HG02623 (cell line): ENCODE measurements around the gene PIGP.
"Not testable (repeated sequence)": the region's sequence is repeated elsewhere in the genome, so short reads cannot be mapped to it uniquely, and the experiment has no call there.

Source experiments
- ATAC-seq: cut with Tn5 transposase; IDR thresholded peaks from one replicate; pipeline ENCODE4 v1.9.1; 2021; ENCODE audit warnings: moderate library complexity; ENCODE audit not compliant: unreplicated experiment

The PIGP gene

GRCh38 chr21:37072988-37073416 is at the start of gene PIGP, which contains the start of gene TTC3:
Gene PIGP (minus strand): TSS chr21:37073071. CDS start chr21:37072515, 556 bp downstream.
Gene TTC3 (plus strand): TSS chr21:37073254. CDS start chr21:37087258, 14,004 bp downstream.
- ATAC-seq, result peak; percentile 62

DNA sequence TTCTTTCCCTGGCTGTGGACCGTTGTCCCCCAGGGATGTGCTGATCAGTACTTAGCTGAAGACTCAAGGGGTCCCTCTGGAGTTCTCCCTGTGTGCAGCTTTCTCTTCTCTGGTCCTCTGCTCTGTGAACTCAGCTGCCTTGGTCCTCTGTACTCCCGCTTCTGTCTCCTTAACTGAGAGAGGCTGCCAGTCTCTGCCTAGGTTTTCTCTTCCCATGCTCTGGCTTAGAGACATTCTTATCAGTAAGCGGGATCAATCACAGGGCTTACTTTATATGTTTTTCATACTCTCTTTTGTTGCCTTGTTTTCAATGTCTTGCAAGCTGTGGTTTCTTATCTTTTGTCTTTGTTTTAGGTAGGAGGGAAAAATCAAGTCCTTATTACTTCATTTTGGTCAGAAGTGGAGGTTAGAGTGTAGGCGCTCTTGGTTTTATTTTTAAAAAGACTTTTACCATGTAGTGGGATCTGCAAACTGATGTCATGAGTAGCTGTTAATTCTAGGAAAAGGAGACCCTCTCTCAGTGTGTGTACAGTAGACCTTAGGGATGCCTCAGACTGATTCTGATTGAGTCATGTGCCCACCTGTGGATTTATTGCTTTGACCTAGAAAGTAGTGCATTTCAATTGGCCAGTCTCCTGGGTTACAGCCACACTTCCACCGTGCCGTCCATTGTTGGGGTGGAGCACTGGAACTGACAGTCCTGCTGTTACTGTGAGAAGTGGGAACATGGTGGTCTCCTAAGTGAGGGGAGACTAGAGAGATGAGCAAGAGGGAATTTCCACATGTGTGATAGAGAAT is 46.7 kb upstream of the PIGP start:
- no peak for ATAC-seq

- no peak for ATAC-seq
Measured at GRCh38 chr21:37118187-37118826, 45.4 kb upstream of the PIGP start.

- ATAC-seq, result no peak
Measured at GRCh38 chr21:37117204-37117603, 44.3 kb upstream of the PIGP start.

DNA sequence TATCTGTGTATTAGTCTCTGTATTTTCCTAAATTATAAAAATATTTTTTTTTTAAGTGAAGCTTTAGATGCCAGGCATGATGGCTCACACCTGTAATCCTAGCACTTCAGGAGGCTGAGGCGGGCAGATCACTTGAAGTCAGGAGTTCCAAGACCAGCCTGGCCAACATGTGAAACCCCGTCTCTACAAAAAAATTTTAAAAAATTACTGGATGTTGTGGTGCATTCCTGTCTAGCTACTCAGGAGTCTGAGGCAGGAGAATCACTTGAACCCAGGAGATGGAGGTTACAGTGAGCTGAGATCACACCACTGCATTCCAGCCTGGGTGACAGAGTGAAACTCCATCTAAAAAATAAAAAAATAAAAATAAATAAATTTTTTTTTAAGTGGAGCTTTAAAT is 43.6 kb upstream of the PIGP start:
- not testable (repeated sequence) for ATAC-seq

- ATAC-seq, result not testable (repeated sequence)
Measured at GRCh38 chr21:37114301-37114700, 41.4 kb upstream of the PIGP start.

- not testable (repeated sequence) for ATAC-seq
Measured at GRCh38 chr21:37111029-37111428, 38.2 kb upstream of the PIGP start.

- no peak for ATAC-seq
Measured at GRCh38 chr21:37106998-37107397, 34.1 kb upstream of the PIGP start.

DNA sequence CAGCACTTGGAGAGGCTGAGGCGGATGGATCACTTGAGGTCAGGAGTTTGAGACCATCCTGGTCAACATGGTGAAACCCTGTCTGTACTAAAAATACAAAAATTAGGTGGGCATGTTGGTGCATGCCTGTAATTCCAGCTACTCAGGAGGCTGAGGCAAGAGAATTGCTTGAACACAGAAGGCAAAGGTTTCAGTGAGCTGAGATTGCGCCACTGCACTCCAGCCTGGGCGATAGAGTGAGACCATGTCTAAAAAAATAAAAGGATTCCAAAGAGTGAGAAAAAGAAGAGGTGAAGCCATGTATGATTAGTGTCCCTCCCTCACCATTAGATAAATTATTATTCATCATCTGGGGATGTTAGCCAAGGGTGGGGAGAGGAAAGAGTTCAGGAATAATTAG is 29.9 kb upstream of the PIGP start:
- not testable (repeated sequence) for ATAC-seq

GRCh38 chr21:37101384-37101783 is 28.5 kb upstream of the PIGP start:
- ATAC-seq, result no peak

DNA sequence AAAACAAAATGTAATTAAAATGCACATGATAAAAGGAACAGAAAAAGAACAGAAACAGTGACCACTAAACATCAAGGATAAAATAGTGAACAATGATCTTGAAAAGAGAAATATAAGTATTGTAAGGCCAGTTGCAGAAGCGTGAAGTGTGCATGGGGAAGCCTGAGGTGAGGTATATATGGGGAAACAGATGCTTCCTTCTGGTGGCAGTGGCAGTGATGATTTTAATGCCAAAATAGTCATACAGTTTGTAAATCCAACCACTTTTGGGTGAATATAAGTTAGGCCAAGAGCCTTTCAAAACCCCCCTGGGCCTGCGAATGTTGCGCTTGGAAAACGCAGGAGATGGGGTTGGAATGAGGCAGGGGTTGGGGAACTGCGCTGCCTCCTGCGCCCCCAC is 27.4 kb upstream of the PIGP start:
- ATAC-seq, result no peak

DNA sequence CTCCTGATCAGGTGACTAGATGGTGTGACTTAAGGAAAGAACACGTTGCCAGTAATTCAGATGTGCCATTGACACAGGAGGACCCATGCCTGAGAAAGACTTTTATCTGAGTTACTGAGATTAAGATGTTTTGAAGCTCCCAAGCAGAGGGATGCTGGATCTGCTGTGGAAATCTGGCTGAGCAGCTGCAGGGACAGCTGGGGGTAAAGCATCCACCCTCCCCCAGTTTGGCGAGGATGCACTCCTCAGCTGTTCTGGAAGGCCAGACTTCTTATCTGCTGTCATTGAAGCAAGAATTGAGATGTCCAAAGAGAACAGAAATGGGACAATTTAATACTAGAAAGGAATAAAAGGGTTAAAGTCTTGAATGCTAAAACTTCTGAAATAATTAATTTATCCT is 25.9 kb upstream of the PIGP start:
- no peak for ATAC-seq

- ATAC-seq, result no peak
Measured at GRCh38 chr21:37095821-37096220, 22.9 kb upstream of the PIGP start.

GRCh38 chr21:37093977-37094376 is 21.1 kb upstream of the PIGP start:
- no peak for ATAC-seq

DNA sequence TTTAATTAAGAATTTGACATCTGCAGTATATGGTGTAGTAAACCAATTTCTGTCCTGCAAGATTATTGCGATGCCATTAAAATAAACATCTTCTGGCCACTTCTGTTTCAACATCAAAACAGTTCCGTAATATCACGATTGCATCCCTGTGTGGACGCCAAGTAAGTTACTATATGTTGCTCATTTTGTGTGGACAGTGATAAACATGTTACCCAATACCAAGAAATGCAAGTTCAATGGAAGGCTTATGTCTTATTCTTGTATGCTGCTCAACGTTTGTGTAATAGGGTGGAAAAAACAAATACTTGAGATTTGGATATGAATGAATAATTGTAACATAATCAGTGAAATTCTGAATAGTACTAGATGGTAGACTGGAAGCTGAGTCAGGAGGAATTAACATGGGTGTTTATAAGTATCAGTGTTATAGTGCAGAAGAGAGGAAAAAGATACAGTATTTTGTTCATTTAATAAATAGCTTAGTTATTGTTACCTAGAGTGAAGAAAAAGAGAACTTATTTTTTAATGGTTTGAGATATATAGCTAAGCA is 15.4 kb upstream of the PIGP start:
- no peak for ATAC-seq

DNA sequence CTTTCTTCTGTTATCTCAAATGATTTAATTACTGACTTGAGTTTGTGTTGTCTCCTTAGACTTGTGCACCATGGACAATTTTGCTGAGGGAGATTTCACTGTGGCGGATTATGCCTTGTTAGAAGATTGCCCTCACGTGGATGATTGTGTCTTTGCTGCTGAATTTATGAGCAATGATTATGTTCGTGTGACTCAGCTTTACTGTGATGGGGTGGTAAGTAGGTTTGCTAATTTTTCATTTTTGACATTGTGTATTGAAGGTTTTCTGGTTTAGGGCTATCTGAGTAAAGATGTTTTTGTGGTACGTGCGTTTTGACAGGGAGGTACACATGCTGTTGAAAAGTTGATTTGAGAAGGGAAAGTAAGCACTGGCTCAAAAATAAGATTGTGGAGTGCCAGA is 14.3 kb upstream of the PIGP start:
- no peak for ATAC-seq

DNA sequence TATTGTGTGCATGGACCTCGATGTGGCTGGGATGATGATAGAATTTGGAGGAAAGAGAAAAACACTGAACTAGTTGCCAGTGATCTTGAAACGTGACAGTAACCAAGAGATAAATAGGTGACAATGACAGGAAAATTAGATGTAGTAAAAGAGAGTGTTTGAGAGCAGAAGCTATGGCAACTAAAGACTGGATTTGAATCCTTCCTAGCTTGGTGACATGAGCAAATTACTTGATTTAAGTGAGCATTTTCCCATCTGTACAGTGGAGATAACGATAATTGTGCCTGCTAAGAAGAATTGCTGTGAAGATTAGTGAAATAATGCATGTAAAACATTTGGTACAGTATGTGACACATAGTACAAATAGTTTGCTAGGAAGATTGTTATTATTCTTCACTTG is 12.9 kb upstream of the PIGP start:
- no peak for ATAC-seq

DNA sequence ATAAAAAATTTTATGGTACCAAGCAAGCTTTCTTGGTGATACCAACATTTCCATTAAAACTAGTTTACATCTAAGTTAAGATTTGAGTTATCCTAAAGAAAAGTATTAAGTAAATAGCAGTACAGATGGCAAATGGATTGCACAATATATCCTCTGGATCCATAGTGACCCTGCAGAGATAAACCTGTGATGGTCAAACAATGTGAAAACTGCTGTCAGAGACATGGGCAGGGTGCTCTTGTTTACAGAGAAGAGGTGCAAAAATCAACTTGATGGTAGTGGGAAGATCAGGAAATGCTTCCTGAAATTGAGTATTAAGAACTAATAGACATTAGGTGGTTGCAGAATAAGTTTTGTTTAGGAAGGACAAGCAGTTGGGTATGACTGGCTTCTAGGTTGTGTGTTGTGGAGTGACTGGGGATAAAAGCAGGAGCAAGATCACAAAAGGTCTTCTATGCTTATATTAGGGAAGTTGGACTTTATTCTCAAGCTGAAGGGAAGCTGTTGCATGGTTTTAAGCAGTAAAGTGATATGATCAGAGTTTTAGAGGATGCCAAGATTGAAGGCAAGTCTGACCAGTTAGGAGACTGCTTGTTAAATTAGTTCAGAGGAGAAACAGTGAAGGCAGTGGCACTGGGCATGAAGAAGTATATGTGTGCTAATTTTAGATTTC is 10.1 kb upstream of the PIGP start:
- no peak for ATAC-seq

- no peak for ATAC-seq
Measured at GRCh38 chr21:37082375-37082774, 9.5 kb upstream of the PIGP start.

DNA sequence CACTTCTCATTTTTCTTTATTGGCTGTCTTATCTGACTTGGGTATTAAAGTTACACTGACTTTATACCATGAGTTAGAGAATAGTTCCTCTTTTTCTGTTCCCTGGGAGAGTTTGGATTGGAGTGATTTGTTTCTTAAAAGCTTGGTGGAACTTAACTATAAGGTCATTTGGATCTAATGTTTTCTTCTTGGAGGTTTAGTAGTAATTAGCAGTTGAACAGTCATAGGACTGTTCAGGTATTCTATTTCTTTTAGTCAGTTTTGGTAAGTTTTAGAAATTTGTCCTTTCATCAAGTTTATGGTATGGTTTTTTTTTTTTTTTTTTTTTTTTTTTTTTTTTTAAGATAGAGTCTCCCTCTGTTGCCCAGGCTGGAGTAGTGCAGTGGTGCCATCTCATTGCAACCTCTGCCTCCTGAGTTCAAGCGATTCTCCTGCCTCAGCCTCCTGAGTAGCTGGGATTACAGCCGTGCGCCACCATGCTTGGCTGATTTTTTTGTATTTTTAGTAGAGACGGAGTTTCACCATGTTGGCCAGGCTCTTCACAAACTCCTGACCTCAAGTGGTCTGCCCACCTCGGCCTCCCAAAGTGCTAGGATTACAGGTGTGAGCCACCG is 6.4 kb upstream of the PIGP start:
- ATAC-seq, result no peak

DNA sequence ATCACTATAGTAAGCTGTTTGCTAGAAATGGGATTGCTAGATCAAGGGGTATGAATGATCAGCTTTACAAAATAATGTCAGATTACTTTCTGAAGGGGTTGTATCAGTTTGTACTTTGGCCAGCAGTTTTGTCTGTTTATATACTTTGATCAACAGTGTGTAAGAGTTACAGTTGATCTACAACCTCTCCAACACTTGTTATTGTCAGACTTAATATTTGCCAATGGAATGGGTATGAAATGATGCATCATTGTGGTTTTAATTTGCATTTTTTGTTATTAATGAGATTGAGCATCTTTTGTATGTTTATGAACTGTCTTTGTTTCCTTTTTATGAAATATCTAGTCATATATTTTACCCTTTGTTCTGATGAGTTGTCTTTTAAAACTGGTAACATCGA is 4.5 kb upstream of the PIGP start:
- no peak for ATAC-seq
